Measurements from ENCODE around the gene BCL6.

GRCh38 chr3:187685948-187686347 is 59.3 kb downstream of the BCL6 start:
- TF ChIP-seq, protein P1, sequence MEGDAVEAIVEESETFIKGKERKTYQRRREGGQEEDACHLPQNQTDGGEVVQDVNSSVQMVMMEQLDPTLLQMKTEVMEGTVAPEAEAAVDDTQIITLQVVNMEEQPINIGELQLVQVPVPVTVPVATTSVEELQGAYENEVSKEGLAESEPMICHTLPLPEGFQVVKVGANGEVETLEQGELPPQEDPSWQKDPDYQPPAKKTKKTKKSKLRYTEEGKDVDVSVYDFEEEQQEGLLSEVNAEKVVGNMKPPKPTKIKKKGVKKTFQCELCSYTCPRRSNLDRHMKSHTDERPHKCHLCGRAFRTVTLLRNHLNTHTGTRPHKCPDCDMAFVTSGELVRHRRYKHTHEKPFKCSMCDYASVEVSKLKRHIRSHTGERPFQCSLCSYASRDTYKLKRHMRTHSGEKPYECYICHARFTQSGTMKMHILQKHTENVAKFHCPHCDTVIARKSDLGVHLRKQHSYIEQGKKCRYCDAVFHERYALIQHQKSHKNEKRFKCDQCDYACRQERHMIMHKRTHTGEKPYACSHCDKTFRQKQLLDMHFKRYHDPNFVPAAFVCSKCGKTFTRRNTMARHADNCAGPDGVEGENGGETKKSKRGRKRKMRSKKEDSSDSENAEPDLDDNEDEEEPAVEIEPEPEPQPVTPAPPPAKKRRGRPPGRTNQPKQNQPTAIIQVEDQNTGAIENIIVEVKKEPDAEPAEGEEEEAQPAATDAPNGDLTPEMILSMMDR (IDR thresholded peaks at IDR 0.05; ENCODE audit: low read depth, low read length, missing input control): no peak
- TF ChIP-seq HNF4G (IDR thresholded peaks at IDR 0.05): no peak

All from liver (tissue), 3 donors.